KOPT-K1 (cell line): ENCODE results near the gene NELL1.

Experiments
- H3K27ac ChIP-seq: fragments of 200-600 bp; sonication (generic); 2 replicates; pipeline ENCODE4 v1.5.1; 2016; ENCODE audit warnings: antibody characterized with exemption, mild to moderate bottlenecking, low read depth, low read length; ENCODE audit not compliant: poor library complexity, severe bottlenecking
- H3K36me3 ChIP-seq: fragments of 200-600 bp; sonication (generic); 2 replicates; pipeline ENCODE4 v1.5.1; 2017; ENCODE audit warnings: antibody characterized with exemption, mild to moderate bottlenecking, low read length, moderate library complexity; ENCODE audit not compliant: insufficient read depth
- H3K9me3 ChIP-seq: fragments of 200-600 bp; sonication (generic); 2 replicates; pipeline ENCODE4 v1.5.1; 2017; ENCODE audit warnings: antibody characterized with exemption, low read length, mild to moderate bottlenecking; ENCODE audit not compliant: insufficient read depth, poor library complexity, severe bottlenecking

Gene NELL1

GRCh38 chr11:20647976-20648565 is 21.3 kb upstream of the NELL1 start:
- Histone ChIP-seq H3K36me3 (no peaks in the 10 kb centered on the region), H3K9me3 (no peaks in the 10 kb centered on the region), H3K27ac (no peak overlapping the region)

- no peak overlapping the region for H3K27ac ChIP-seq
- no peaks in the 10 kb centered on the region for H3K36me3 ChIP-seq
- no peaks in the 10 kb centered on the region for H3K9me3 ChIP-seq
These were observed 17.1 kb upstream of the NELL1 start for GRCh38 chr11:20652150-20652806.

- Histone ChIP-seq H3K36me3 (no peaks in the 10 kb centered on the region), H3K27ac (no peak overlapping the region), H3K9me3 (no peaks in the 10 kb centered on the region)
These were observed 15.3 kb upstream of the NELL1 start for GRCh38 chr11:20654038-20654437.

- H3K36me3 ChIP-seq: no peaks in the 10 kb centered on the region
- no peaks in the 10 kb centered on the region for H3K9me3 ChIP-seq
- H3K27ac ChIP-seq: no peak overlapping the region
These were observed 12.5 kb upstream of the NELL1 start for GRCh38 chr11:20656901-20657300.

- Histone ChIP-seq H3K9me3 (no peaks in the 10 kb centered on the region), H3K27ac (no peak overlapping the region), H3K36me3 (no peaks in the 10 kb centered on the region)
These were observed 11.3 kb upstream of the NELL1 start for GRCh38 chr11:20658135-20658534.

GRCh38 chr11:20661445-20661844 is 7.9 kb upstream of the NELL1 start:
- no peak overlapping the region for H3K27ac ChIP-seq
- H3K9me3 ChIP-seq: no peaks in the 10 kb centered on the region
- H3K36me3 ChIP-seq: no peaks in the 10 kb centered on the region

- Histone ChIP-seq H3K36me3 (no peaks in the 10 kb centered on the region), H3K9me3 (no peaks in the 10 kb centered on the region), H3K27ac (no peak overlapping the region)
These were observed 7.5 kb upstream of the NELL1 start for GRCh38 chr11:20661850-20662249.

- Histone ChIP-seq H3K27ac (no peak overlapping the region), H3K36me3 (no peaks in the 10 kb centered on the region), H3K9me3 (peaks cover 5% of the 10 kb centered on the region)
These were observed 1.1 kb upstream of the NELL1 start for GRCh38 chr11:20668131-20668809.

GRCh38 chr11:20669820-20670684 is 666 bp downstream of the NELL1 start:
- H3K27ac ChIP-seq: no peak overlapping the region
- no peaks in the 10 kb centered on the region for H3K36me3 ChIP-seq

GRCh38 chr11:20670932-20671403 is 1.6 kb downstream of the NELL1 start:
- peaks cover 5% of the 10 kb centered on the region for H3K9me3 ChIP-seq
- no peaks in the 10 kb centered on the region for H3K36me3 ChIP-seq
- H3K27ac ChIP-seq: no peak overlapping the region

More at GRCh38 chr11:20669820-20670684, 666 bp downstream of the NELL1 start:
- H3K9me3 ChIP-seq: peaks cover 5% of the 10 kb centered on the region

- no peaks in the 10 kb centered on the region for H3K36me3 ChIP-seq
- H3K9me3 ChIP-seq: peaks cover 5% of the 10 kb centered on the region
- H3K27ac ChIP-seq: no peak overlapping the region
These were observed 2.6 kb downstream of the NELL1 start for GRCh38 chr11:20671856-20672546.

GRCh38 chr11:20672575-20672974 is 3.2 kb downstream of the NELL1 start:
- Histone ChIP-seq H3K27ac (no peak overlapping the region), H3K36me3 (no peaks in the 10 kb centered on the region), H3K9me3 (peaks cover 5% of the 10 kb centered on the region)

GRCh38 chr11:20676658-20677057 is 7.3 kb downstream of the NELL1 start:
- Histone ChIP-seq H3K9me3 (no peaks in the 10 kb centered on the region), H3K27ac (no peak overlapping the region), H3K36me3 (no peaks in the 10 kb centered on the region)

GRCh38 chr11:20688761-20689160 is 19.4 kb downstream of the NELL1 start:
- no peaks in the 10 kb centered on the region for H3K9me3 ChIP-seq
- H3K27ac ChIP-seq: no peak overlapping the region

More at GRCh38 chr11:20688761-20689160, 19.4 kb downstream of the NELL1 start:
- H3K36me3 ChIP-seq: no peaks in the 10 kb centered on the region
